K562 (cell line): ENCODE data around the gene RASSF3. TPM values are rescaled to one million over a fixed set of nuclear protein-coding genes. Genes with fewer than 3 reads are reported as not detected.
A peak's percentile ranks its signal among the peaks of the same experiment; 100 is the strongest.

Experiments used
- ATAC-seq: fragments of 200-7000 bp; cut with Tn5 transposase; 3 replicates; pipeline ENCODE4 v1.9.1; 2020; ENCODE audit warnings: moderate library complexity
- BruUV-seq: library from RNA; stranded (reverse); fragments of 400-500 nt; replicated peaks from 2 replicates; lab custom pipeline; 2021; lab: Mats Ljungman, UMichigan
- CTCF ChIA-PET: fragments of 300-600 bp; formaldehyde crosslinking; extraction: SDS; loops from one replicate; lab custom pipeline; 2021; ENCODE audit warnings: low intra/inter-chr PET ratio; lab: Yijun Ruan, JAX
- POLR2A ChIA-PET: fragments of 300-600, 350-650 bp; sonication (Branson Sonifier 250); formaldehyde crosslinking; extraction: SDS; loops from one replicate; lab custom pipeline; 2021; ENCODE audit warnings: antibody characterized with exemption, inconsistent platforms; lab: Yijun Ruan, JAX
- DNase-seq, 4 experiments: peaks; one replicate each; pipeline versions ENCODE4 v3.0.0 to v3.0.0-alpha.2; 2011 to 2018; ENCODE audit warnings: low spot score in 3 of 4, mixed read lengths in 3 of 4; ENCODE audit errors: extremely low read depth in 1 of 4
- FAIRE-seq: peaks from 2 replicates; lab custom pipeline; 2011; peaks lifted over from hg19 to GRCh38; lab: Jason Lieb, UNC
- H2AFZ ChIP-seq: 2 replicates; pipeline ENCODE4 v1.6.0; 2011; ENCODE audit warnings: low read depth, low read length, control low read depth, inconsistent platforms
- H3K27ac ChIP-seq: fragments of 200-600 bp; 3 replicates; pipeline ENCODE4 v1.8.0; 2011; ENCODE audit warnings: low read depth, mild to moderate bottlenecking, control low read depth, inconsistent platforms, low read length, moderate library complexity, mixed read lengths; ENCODE audit errors: extremely low read depth
- H3K27me3 ChIP-seq, 2 experiments: fragments of 300-600 bp in 1 of 2; 2 replicates in 1 of 2; 3 replicates in 1 of 2; pipeline versions ENCODE4 v1.6.0 to v1.8.0; 2011; ENCODE audit warnings: inconsistent platforms in 2 of 2, low read length in 2 of 2, mild to moderate bottlenecking in 1 of 2, mixed read lengths in 1 of 2, moderate library complexity in 1 of 2; ENCODE audit not compliant: control insufficient read depth in 2 of 2, insufficient read depth in 2 of 2
- H3K36me3 ChIP-seq: fragments of 300-600 bp; 3 replicates; pipeline ENCODE4 v1.8.0; 2011; ENCODE audit warnings: mild to moderate bottlenecking, low read length, inconsistent platforms; ENCODE audit not compliant: control insufficient read depth, insufficient read depth
- H3K4me1 ChIP-seq, 2 experiments: fragments of 200-600 bp in 1 of 2; replicated peaks in 1 of 2; 2 replicates in 1 of 2; 3 replicates in 1 of 2; pipeline versions ENCODE4 v1.5.1 to v1.8.0; 2011; ENCODE audit warnings: inconsistent platforms in 2 of 2, low read length in 2 of 2, mild to moderate bottlenecking in 1 of 2, mixed read lengths in 1 of 2, moderate library complexity in 1 of 2; ENCODE audit not compliant: control insufficient read depth in 2 of 2, insufficient read depth in 2 of 2
- H3K4me2 ChIP-seq: 2 replicates; pipeline ENCODE4 v1.6.1; 2011; ENCODE audit warnings: low read length, control low read depth, inconsistent platforms, mixed read lengths; ENCODE audit not compliant: insufficient read depth
- H3K4me3 ChIP-seq: fragments of 200-600 bp; sonication (generic), shearing (Covaris generic); 2 replicates; pipeline ENCODE4 v1.5.1; 2016; ENCODE audit warnings: control low read depth, inconsistent platforms
- H3K79me2 ChIP-seq: fragments of 200-600 bp; 3 replicates; pipeline ENCODE4 v1.8.0; 2011; ENCODE audit warnings: low read length, inconsistent platforms; ENCODE audit not compliant: control insufficient read depth, insufficient read depth
- H3K9ac ChIP-seq, 2 experiments: 2 replicates each; pipeline versions ENCODE4 v1.6.0 to v1.6.1; 2011; ENCODE audit warnings: low read depth in 2 of 2, low read length in 2 of 2, control low read depth in 1 of 2, inconsistent platforms in 1 of 2, mild to moderate bottlenecking in 1 of 2, mixed read lengths in 1 of 2; ENCODE audit not compliant: insufficient read depth in 1 of 2
- H3K9me1 ChIP-seq: one replicate; pipeline ENCODE4 v1.6.0; 2011; ENCODE audit warnings: inconsistent platforms, mild to moderate bottlenecking, low read length, moderate library complexity; ENCODE audit not compliant: control insufficient read depth, insufficient read depth
- H3K9me3 ChIP-seq: replicated peaks from 2 replicates; pipeline ENCODE4 v1.5.1; 2011; ENCODE audit warnings: low read depth, low read length, inconsistent platforms; ENCODE audit not compliant: control insufficient read depth, insufficient read depth
- H4K20me1 ChIP-seq: replicated peaks from 2 replicates; pipeline ENCODE4 v1.6.1; 2011; ENCODE audit warnings: low read length, inconsistent platforms, mixed read lengths; ENCODE audit not compliant: control insufficient read depth, insufficient read depth
- BCLAF1 ChIP-seq, 2 experiments: fragments of 450-650 bp in 1 of 2; IDR thresholded peaks; 2 replicates each; pipeline ENCODE4 v1.6.1; 2011 to 2017; ENCODE audit warnings: low read depth in 2 of 2, antibody characterized with exemption in 1 of 2, borderline replicate concordance in 1 of 2, low read length in 1 of 2, mild to moderate bottlenecking in 1 of 2, mixed read lengths in 1 of 2; ENCODE audit not compliant: control insufficient read depth in 1 of 2
- SPI1 ChIP-seq: IDR thresholded peaks from 2 replicates; pipeline ENCODE4 v1.6.1; 2011; ENCODE audit warnings: low read depth, low read length, control low read depth, borderline replicate concordance
- ZNF407 ChIP-seq: fragments of 450-650 bp; IDR thresholded peaks from 2 replicates; pipeline ENCODE4 v1.6.1; 2016; ENCODE audit warnings: low read depth
- WGBS: fragments of 100-300 bp; shearing (Covaris generic); methylation state at CpG from one replicate; pipeline ENCODE4 v1.1.6; 2016; ENCODE audit warnings: low coverage, mixed read lengths; ENCODE audit not compliant: insufficient coverage; ENCODE audit errors: missing lambda C conversion rate; 5-methylcytosine and 5-hydroxymethylcytosine counted together
- in situ Hi-C: fragments of 300-500 bp; cut with MboI; formaldehyde crosslinking; loops from 4 replicates; pipeline ENCODE4 v1.15.0; 2018; ENCODE audit warnings: inconsistent platforms, mixed read lengths
- intact Hi-C: fragments of 100-400 bp; cut with micrococcal nuclease; formaldehyde crosslinking; loops from 2 replicates; pipeline ENCODE4 v1.14.2; 2022
- polyA plus RNA-seq, 8 experiments: library from polyadenylated mRNA; depleted of rRNA in 4 of 8; stranded (reverse) in 5 of 8; unstranded in 3 of 8; fragments of >200 nt; fragmentation: Nextera tagmentation in 2 of 8; fragmentation: Illumina TruSeq in 1 of 8; extraction: Ambion mirVana in 2 of 8; extraction: Trizol in 1 of 8; gene quantifications; 2 replicates each; pipeline versions ENCODE4 v1.2.1 to v1.2.3, GENCODE V29; 2011 to 2014; ENCODE audit warnings: inconsistent platforms in 1 of 8, missing spikeins in 1 of 8
- total RNA-seq, 7 experiments: library from RNA; depleted of rRNA in 6 of 7; stranded (reverse); fragments of >200 nt in 6 of 7; fragmentation: Illumina TruSeq in 2 of 7; extraction: Trizol in 2 of 7; gene quantifications; 2 replicates each; pipeline versions ENCODE4 v1.2.1 to v1.2.3, GENCODE V29; 2011 to 2021; ENCODE audit warnings: low replicate concordance in 1 of 7

RASSF3 gene
- total and polyA plus RNA-seq, 9 of the 15 experiments (the other 6 are each of a cell fraction or from before 2014, with no cell fraction given) = 3.7 to 39.2 (median 20.2) TPM

GRCh38 chr12:64707362-64707761, 97.1 kb downstream of the RASSF3 start (continued):
- TF ChIP-seq BCLAF1 (IDR thresholded peaks at IDR 0.05; ENCODE audit: borderline replicate concordance in 1 of 2, control insufficient read depth in 1 of 2, low read depth in 2 of 2, low read length in 1 of 2) = no peak

- Histone ChIP-seq H3K4me2 (no peak overlapping the region), H3K4me1 (no peaks in the 10 kb centered on the region), H4K20me1 (no peaks in the 10 kb centered on the region), H3K36me3 (no peaks in the 10 kb centered on the region; the same call in 2 of the 3 replicates), H3K9me3 (no peaks in the 10 kb centered on the region), H3K9me1 (no peaks in the 10 kb centered on the region), H3K27me3 (no peaks in the 10 kb centered on the region), H3K27ac (no peak overlapping the region), H3K4me3 (no peak overlapping the region), H3K9ac (no peak overlapping the region), H3K79me2 (no peaks in the 10 kb centered on the region), H2AFZ (no peak overlapping the region)
- CTCF ChIA-PET = interaction anchor here (0.9 kb wide), 1 partner anchor 10 kb away, joined by 3 read pairs; no protein-coding TSS in a partner anchor
- BruUV-seq = no TSS peak
- intact Hi-C loops = no loop called here
- TF ChIP-seq SPI1 (peak; percentile 17; the same call in 1 of the 2 replicates), ZNF407 (no peak)
- 42% methylated on average over 2 of the region's 2 CpGs for WGBS
- in situ Hi-C loops = no loop called here
- no peak for ATAC-seq
- no peak for DNase-seq
- no peak for FAIRE-seq
- POLR2A ChIA-PET = interaction anchor here (1.2 kb wide), 1 partner anchor 8 kb away, joined by 4 read pairs; no protein-coding TSS in a partner anchor
Measured at GRCh38 chr12:64707926-64708325, 97.6 kb downstream of the RASSF3 start.
